ELR (cell line): ENCODE results near the gene BAD.

Experiments
- DNase-seq: peaks from one replicate; pipeline ENCODE4 v3.0.0-alpha.2; 2015; ENCODE audit warnings: low read depth

The BAD gene

GRCh38 chr11:64229090-64229743, 55.2 kb downstream of the BAD start:
- no peak for DNase-seq

GRCh38 chr11:64227405-64227956, 57.0 kb downstream of the BAD start:
- DNase-seq, result no peak

GRCh38 chr11:64226507-64227051, 57.9 kb downstream of the BAD start:
- peak; percentile 30 for DNase-seq

GRCh38 chr11:64225608-64226506, 58.6 kb downstream of the BAD start, which contains the start of the genes NUDT22 and TRPT1:
Gene NUDT22, plus strand, starts transcription at chr11:64226274. Its CDS starts 379 bp downstream, at chr11:64226653.
Gene TRPT1, minus strand, starts transcription at chr11:64226186. Its CDS starts 326 bp downstream, at chr11:64225860.
- DNase-seq, result peak; percentile 89

GRCh38 chr11:64224891-64225607, 59.4 kb downstream of the BAD start:
- DNase-seq, result peak; percentile 22

- DNase-seq, result peak; percentile 60
Observed at GRCh38 chr11:64224151-64224890, 60.1 kb downstream of the BAD start.

GRCh38 chr11:64223001-64223651, 61.3 kb downstream of the BAD start:
- DNase-seq, result no peak

GRCh38 chr11:64222651-64223000, 61.8 kb downstream of the BAD start:
- DNase-seq, result no peak

- DNase-seq, result no peak
Observed at GRCh38 chr11:64220798-64221197, 63.7 kb downstream of the BAD start.

- DNase-seq, result no peak
Observed at GRCh38 chr11:64220271-64220670, 64.2 kb downstream of the BAD start.
